GM12801 (cell line): Measurements from ENCODE around the gene PAQR5.

Experiments
- CTCF ChIP-seq: IDR thresholded peaks from one replicate; pipeline ENCODE4 v1.5.1; 2011; ENCODE audit warnings: control low read depth; ENCODE audit not compliant: insufficient read length; ENCODE audit errors: extremely low read depth

PAQR5 gene

GRCh38 chr15:69385831-69386230, 87.1 kb downstream of the PAQR5 start:
- TF ChIP-seq CTCF, result no peak

- no peak for TF ChIP-seq CTCF
Measured at GRCh38 chr15:69386284-69386683, 87.6 kb downstream of the PAQR5 start.

- TF ChIP-seq CTCF, result no peak
Measured at GRCh38 chr15:69388260-69388705, 89.6 kb downstream of the PAQR5 start.

- TF ChIP-seq CTCF, result no peak
Measured at GRCh38 chr15:69389426-69389825, 90.7 kb downstream of the PAQR5 start.

- TF ChIP-seq CTCF, result no peak
Measured at GRCh38 chr15:69390575-69390974, 91.9 kb downstream of the PAQR5 start.

GRCh38 chr15:69391046-69391757, 92.5 kb downstream of the PAQR5 start:
- no peak for TF ChIP-seq CTCF

- TF ChIP-seq CTCF, result no peak
Measured at GRCh38 chr15:69392352-69392751, 93.6 kb downstream of the PAQR5 start.
